ENCODE results near the gene ELMO1.

ELMO1 gene

DNA sequence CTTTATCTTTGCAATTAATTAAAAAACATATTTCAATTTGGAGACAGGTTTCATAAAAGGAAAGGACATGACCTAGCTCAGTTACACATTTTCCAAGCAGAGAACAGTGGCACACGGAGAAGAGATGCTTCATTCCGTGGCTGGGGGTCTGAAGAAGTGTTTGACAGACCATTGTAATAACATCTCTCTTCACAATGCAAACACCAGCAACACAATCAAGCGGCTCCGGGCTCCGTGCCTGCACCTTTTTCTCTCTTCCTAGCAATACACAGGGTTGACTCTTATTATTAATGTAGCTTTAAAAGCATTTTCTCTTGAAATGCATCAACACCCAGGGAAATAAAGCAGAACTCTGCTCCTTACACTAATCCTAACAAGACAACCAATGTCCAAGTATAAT lies 463.3 kb downstream of the ELMO1 start:
- DNase-seq, result no peak
- H3K4me3 ChIP-seq, result no peak overlapping the region
- H3K27me3 ChIP-seq, result no peaks in the 10 kb centered on the region
- H3K36me3 ChIP-seq, result no peaks in the 10 kb centered on the region
- H3K27ac ChIP-seq, result no peak overlapping the region
- peaks cover 0 to 7% (median 3%) of the 10 kb centered on the region in 4 donors for H3K4me1 ChIP-seq
- no peak for TF ChIP-seq CTCF (IDR thresholded peaks at IDR 0.05)
- intact Hi-C loops (cut with DNase I; ENCODE audit: low total_unique reads), result loop anchor here (5.0 kb wide), 1 partner anchor 197 kb away; no protein-coding TSS in a partner anchor
- no peaks in the 10 kb centered on the region for H3K9me3 ChIP-seq

- no peak overlapping the region for H3K4me3 ChIP-seq
- no peaks in the 10 kb centered on the region for H3K27me3 ChIP-seq
- intact Hi-C loops (cut with DNase I; ENCODE audit: low total_unique reads), result loop anchor here (5.0 kb wide), 1 partner anchor 197 kb away; no protein-coding TSS in a partner anchor
- TF ChIP-seq CTCF (IDR thresholded peaks at IDR 0.05), result no peak
- no peaks in the 10 kb centered on the region for H3K36me3 ChIP-seq
- no peak for DNase-seq
- no peaks in the 10 kb centered on the region for H3K9me3 ChIP-seq
- peaks cover 0 to 7% (median 3%) of the 10 kb centered on the region in 4 donors for H3K4me1 ChIP-seq
- no peak overlapping the region for H3K27ac ChIP-seq
Measured at GRCh38 chr7:36984710-36985312, 463.9 kb downstream of the ELMO1 start.

- Histone ChIP-seq H3K4me3 (no peak overlapping the region), H3K27ac (no peak overlapping the region), H3K36me3 (no peaks in the 10 kb centered on the region), H3K27me3 (no peaks in the 10 kb centered on the region), H3K9me3 (no peaks in the 10 kb centered on the region), H3K4me1 (peaks cover 0 to 7% (median 3%) of the 10 kb centered on the region in 4 donors)
- no peak for TF ChIP-seq CTCF (IDR thresholded peaks at IDR 0.05)
- no peak for DNase-seq
- intact Hi-C loops (cut with DNase I; ENCODE audit: low total_unique reads), result no loop called here
Measured at GRCh38 chr7:36984041-36984521, 464.6 kb downstream of the ELMO1 start.

DNA sequence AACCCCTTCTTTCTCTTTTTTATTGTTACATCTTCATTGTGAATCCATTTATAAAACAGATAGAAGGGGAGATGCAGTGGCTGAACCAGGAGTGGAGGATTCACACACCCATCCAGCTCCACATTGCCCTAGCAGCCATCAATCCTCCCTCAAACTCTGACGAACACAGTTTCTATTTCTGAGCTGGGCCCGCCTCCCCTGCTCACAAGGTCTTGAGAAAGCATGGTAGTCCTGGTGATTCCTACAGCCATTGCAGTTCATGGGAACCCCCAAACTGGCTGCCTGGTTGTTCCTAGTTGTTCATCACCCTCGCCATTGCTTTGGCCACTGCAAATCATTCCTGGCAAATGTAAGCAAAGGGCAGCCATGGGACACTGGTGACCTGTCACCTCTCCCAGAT lies 465.9 kb downstream of the ELMO1 start:
- Histone ChIP-seq H3K9me3 (no peaks in the 10 kb centered on the region), H3K36me3 (no peaks in the 10 kb centered on the region), H3K27ac (no peak overlapping the region), H3K4me1 (peaks cover 0 to 7% (median 3%) of the 10 kb centered on the region in 4 donors), H3K4me3 (no peak overlapping the region), H3K27me3 (no peaks in the 10 kb centered on the region)
- intact Hi-C loops (cut with DNase I; ENCODE audit: low total_unique reads), result no loop called here
- TF ChIP-seq CTCF (IDR thresholded peaks at IDR 0.05), result no peak
- DNase-seq, result no peak

- H3K27me3 ChIP-seq, result no peaks in the 10 kb centered on the region
- no peak overlapping the region for H3K4me3 ChIP-seq
- H3K9me3 ChIP-seq, result no peaks in the 10 kb centered on the region
- intact Hi-C loops (cut with DNase I; ENCODE audit: low total_unique reads), result no loop called here
- DNase-seq, result no peak
- no peaks in the 10 kb centered on the region for H3K36me3 ChIP-seq
- no peaks in the 10 kb centered on the region for H3K4me1 ChIP-seq
- TF ChIP-seq CTCF (IDR thresholded peaks at IDR 0.05), result no peak
- no peak overlapping the region for H3K27ac ChIP-seq
Measured at GRCh38 chr7:36979810-36980248, 468.8 kb downstream of the ELMO1 start.

Data from tibial artery (tissue), 4 donors.